ENCODE data around the gene MARVELD2.
"Not testable (repeated sequence)": the region's sequence is repeated elsewhere in the genome, so short reads cannot be mapped to it uniquely, and the experiment has no call there.

MARVELD2 gene

GRCh38 chr5:69449511-69449910 lies 34.6 kb downstream of the MARVELD2 start:
- DNase-seq (ENCODE audit: low read depth in 2 of 2), result no peak

GRCh38 chr5:69450116-69450515 lies 35.2 kb downstream of the MARVELD2 start:
- DNase-seq (ENCODE audit: low read depth in 2 of 2), result no peak

DNA sequence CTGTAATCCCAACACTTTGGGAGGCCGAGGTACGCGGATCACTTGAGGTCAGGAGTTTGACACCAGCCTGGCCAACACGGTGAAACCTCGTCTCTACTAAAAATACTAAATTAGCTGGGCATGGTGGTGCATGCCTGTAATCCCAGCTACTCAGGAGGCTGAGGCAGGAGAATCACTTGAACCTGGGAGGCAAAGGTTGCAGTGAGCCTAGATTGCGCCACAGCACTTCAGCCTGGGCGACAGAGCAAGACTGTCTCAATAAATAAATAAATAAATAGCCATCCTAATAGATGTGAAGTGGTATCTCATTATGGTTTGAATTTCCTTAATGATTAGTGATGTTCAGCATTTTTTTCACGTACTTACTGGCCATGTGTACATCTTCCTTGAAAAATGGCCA lies 35.6 kb downstream of the MARVELD2 start:
- DNase-seq (ENCODE audit: low read depth in 2 of 2), result not testable (repeated sequence)

GRCh38 chr5:69451941-69452647 lies 37.2 kb downstream of the MARVELD2 start:
- no peak for DNase-seq (ENCODE audit: low read depth in 2 of 2)

- DNase-seq (ENCODE audit: low read depth in 2 of 2), result not testable (repeated sequence)
These were observed 38.6 kb downstream of the MARVELD2 start for GRCh38 chr5:69453487-69453886.

DNA sequence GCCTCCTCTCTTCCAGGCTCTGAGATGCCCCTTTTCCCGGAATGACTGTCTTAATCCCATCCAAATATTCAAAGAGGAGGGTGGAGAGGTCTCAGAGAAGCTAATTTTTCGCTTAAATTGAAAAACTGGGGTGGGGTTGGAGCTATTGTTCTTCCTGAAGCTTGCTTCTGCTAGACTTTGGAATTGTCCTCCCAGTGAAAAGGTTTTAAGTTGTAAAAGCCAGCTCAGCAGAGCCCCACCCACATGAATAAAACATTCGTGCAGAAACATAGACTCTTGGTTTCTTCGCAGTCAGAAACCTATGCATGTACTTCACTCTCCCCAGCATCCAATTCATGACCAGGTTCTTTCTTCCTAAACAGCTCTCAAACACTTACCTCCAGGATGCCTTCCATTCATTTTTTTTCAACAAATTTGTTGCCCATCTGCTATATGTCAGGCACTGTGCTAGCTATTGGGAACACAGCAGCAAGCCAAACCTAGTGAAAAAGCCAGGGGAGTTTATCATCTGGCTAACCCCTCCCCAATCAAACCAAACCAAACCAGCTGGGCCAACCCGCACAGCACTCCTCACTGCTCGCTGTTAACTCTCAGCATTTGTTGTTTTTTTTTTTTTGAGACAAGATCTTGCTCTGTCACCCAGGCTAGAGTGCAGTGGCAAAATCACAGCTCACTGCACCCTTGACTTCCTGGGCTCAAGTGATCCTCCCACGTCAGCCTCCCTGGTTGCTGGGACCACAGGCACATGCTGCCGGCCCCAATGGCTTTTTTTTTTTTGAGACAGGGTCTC lies 39.7 kb downstream of the MARVELD2 start:
- no peak for DNase-seq (ENCODE audit: low read depth in 2 of 2)

DNA sequence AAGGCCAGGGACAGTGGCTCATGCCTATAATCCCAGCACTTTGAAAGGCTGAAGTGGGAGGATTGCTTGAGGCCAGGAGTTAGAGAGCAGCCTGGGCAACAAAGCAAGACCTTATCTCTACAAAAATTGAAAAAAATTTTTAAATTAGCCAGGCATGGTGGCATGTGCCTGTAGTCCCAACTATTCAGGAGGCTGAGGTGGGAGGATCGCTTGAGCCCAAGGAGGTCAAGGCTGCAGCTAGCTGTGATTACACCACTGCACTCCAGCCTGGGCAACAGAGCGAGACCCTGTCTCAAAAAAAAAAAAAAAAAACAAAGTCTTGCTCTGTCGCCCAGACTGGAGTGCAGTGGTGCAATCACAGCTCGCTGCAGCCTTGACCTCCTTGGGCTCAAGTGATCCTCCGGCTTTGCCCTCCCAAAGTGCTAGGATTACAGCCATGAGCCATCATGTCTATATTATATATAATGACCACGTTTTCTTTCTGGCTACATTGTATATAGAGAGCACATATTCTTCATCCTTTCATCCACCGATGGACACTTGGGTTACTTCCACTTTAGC lies 40.6 kb downstream of the MARVELD2 start:
- DNase-seq (ENCODE audit: low read depth in 2 of 2), result not testable (repeated sequence)

DNA sequence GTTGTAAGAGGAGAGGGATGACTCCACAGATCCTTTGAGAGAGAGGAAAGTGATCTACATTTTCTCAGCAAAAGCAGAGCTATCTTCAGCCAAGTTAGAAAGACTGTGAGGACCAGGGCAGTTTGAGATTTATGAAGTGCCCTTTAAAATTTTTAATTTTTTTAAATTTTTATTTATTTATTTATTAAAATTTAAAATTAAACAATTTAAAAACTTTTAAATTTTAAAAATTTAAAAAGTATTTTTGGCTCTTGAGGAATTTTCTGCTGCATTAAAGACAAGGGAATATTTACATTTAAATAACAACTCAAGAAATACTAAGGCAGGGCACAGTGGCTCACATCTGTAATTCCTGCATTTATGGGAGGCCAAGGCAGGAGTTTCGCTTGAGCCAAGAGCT lies 47.3 kb downstream of the MARVELD2 start:
- no peak for DNase-seq (ENCODE audit: low read depth in 2 of 2)

GRCh38 chr5:69466375-69466774 lies 51.5 kb downstream of the MARVELD2 start:
- DNase-seq (ENCODE audit: low read depth in 2 of 2), result not testable (repeated sequence)

DNA sequence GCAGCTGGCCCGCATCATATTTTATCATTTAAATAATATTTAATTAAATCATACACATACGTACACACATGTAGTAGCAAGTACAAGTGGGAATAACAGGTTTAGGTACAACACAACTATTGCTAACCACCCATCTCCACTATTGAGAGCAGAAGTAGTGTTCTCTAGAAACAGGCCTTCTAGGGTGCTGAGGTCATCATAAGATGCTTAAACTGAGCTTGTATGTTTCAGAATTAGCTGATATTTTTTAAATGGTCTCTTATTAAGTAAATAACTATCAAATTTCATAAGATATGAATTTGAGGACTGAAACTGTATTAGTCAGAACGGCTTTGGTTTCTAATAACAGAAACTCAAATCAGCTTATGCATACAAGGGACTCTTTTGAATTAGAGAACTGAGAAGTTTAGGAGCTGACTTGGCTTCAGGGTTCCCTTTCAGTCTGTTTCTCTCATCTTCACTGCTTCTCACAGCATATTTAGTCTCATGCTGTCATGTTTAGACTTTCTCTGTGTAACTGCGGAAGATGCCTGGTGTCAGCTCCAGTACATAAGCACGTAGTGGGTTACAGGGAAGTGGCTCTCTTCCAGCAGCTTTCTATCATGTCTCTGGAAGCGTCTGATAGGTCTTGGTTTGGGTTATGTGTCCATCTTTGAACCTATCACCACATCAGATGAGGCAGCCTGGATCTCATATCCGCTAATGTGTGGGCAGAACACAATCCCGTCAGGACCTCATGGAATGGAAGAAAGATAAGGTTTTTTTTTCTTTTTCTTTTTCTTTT lies 52.7 kb downstream of the MARVELD2 start:
- DNase-seq (ENCODE audit: low read depth in 2 of 2), result no peak

- no peak for DNase-seq (ENCODE audit: low read depth in 2 of 2)
These were observed 53.7 kb downstream of the MARVELD2 start for GRCh38 chr5:69468631-69469030.

DNA sequence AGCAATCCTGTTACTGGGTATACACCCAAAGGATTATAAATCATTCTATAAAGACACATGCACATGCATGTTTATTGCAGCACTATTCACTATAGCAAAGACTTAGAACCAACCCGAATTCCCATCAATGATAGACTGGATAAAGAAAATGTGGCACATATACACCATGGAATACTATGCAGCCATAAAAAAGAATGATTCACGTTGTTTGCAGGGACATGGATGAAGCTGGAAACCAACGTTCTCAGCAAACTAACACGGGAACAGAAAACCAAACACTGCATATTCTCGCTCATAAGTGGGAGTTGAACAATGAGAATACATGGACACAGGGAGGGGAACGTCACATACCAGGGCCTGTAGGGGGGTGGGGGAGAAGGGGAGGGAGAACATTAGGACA lies 56.6 kb downstream of the MARVELD2 start:
- DNase-seq (ENCODE audit: low read depth in 2 of 2), result not testable (repeated sequence)

DNA sequence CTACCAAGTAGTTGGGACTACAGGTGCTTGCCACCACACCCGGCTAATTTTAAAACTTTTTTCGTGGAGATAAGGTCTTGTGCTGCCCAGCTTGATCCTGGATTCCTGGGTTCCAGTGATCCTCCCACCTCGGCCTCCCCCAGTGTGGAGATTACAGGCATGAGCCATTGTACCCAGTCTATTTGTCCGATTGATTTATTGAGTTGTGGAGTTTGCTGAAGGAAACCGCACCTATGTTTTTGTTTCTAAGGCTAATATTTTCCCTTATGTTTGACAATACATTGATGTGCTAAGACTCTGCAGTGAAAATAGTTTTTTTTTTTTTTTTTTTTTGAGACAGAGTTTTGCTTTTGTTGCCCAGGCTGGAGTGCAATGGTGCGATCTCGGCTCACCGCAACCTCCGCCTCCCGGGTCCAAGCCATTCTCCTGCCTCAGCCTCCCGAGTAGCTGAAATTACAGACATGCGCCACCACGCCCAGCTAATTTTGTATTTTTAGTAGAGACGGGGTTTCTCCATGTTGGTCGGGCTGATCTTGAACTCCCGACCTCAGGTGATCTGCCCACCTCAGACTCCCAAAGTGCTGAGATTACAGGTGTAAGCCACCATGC lies 57.7 kb downstream of the MARVELD2 start:
- DNase-seq (ENCODE audit: low read depth in 2 of 2), result not testable (repeated sequence)

DNA sequence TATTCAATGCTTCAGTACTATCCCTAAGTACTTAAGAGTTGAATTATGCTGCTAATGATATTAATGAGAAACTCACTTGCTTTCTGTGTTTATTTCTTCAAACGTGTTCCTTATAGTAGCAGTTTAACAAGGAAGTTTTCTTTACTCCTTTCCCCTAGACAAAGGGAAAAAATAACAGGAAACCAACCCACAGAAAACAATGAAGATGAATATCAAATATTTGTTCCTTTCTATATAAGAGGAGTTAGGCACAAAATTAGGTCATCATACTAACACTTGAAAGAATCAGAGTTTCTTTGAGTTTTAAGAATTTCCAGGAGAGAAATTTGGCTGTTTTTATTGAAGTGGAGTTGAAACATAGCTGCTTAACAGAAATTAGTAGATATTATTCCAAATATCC lies 62.3 kb downstream of the MARVELD2 start:
- DNase-seq (ENCODE audit: low read depth in 2 of 2), result no peak

GRCh38 chr5:69478296-69478695 lies 63.4 kb downstream of the MARVELD2 start:
- DNase-seq (ENCODE audit: low read depth in 2 of 2), result not testable (repeated sequence)

DNA sequence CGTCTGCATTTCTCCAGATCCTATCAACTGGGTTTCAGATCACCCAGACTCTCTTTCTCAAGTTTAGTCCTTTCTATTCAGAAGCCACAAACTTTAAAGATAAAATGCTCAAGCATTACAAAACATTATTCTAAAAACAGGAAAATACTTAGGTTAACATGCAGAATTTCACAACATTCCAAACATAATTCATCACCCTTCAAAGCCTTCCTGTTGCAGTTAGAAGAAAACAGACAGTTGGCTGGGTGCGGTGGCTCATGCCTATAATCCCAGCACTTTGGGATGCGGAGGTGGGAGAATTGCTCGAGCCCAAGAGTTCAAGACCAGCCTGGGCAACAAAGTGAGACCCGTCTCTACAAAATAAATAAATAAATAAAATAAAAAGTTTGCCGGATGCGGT lies 70.0 kb downstream of the MARVELD2 start:
- no peak for DNase-seq (ENCODE audit: low read depth in 2 of 2)

DNA sequence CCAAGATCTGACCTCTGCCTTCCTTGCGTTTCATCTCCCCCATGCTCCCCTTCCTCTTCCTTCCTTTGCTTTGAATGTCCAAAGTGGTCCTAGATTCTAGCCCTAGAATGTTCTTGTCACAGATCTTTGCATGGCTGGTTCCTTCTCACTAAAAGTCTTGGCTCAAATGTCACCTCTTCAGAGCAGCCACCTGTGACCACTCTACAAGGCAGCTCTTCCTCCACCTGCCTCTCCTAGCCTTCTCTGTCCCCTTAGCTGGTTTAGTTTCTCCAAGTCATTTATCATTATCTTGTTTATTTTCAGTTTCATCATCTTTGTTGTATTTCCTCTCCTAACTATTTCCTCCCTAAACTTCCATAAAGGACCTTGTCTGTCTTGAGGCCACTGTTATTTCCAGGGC lies 70.6 kb downstream of the MARVELD2 start:
- no peak for DNase-seq (ENCODE audit: low read depth in 2 of 2)

- no peak for DNase-seq (ENCODE audit: low read depth in 2 of 2)
These were observed 74.3 kb downstream of the MARVELD2 start for GRCh38 chr5:69489246-69489645.

DNA sequence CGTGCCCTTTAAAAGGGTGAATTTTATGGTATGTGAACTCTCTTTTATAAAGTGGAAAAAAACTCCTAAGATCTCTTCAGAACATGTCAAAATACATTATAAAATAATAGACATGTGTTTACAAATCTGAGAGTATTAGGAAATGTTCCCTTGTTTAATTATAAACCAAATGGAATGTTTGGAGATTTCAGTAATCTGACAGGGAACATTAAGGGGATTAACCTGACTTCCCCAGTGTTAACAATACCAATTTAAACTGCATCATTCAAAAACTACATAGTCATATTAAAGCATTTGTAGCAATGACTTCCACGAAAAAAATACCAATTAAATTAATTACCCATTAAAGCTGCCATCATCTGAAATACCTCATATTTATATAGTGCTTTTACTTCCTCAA lies 76.1 kb downstream of the MARVELD2 start:
- no peak for DNase-seq (ENCODE audit: low read depth in 2 of 2)

- DNase-seq (ENCODE audit: low read depth in 2 of 2), result no peak
These were observed 77.0 kb downstream of the MARVELD2 start for GRCh38 chr5:69491838-69492390.

- DNase-seq (ENCODE audit: low read depth in 2 of 2), result no peak
These were observed 77.5 kb downstream of the MARVELD2 start, which contains the start of gene OCLN for GRCh38 chr5:69492391-69492922. TSS of gene OCLN (plus strand) at chr5:69492790. CDS start at chr5:69504245, 11,455 bp downstream.
